ENCODE measurements around the gene PPP1R1C.

Gene PPP1R1C

DNA sequence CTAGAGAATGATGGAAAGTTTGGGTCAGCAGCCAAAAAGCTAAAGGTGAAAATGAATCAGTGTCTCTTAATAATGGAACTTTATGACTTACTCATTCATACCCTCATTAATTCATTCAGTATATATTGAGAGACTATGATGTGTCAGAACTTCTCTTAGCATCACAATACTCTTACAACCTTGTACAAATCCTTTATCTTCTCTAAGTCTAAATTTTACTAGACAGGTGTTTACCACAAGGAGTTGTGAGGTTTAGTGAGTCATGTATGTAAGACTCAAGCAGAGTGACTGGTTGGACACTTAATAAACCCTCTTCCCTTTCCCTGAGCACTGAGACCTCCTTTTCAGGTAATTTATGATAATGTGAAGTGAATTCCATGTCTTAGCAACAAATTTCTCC is 129.6 kb downstream of the PPP1R1C start:
- DNase-seq: no peak

- DNase-seq: no peak
Measured at GRCh38 chr2:182116774-182117173, 131.1 kb downstream of the PPP1R1C start.

DNA sequence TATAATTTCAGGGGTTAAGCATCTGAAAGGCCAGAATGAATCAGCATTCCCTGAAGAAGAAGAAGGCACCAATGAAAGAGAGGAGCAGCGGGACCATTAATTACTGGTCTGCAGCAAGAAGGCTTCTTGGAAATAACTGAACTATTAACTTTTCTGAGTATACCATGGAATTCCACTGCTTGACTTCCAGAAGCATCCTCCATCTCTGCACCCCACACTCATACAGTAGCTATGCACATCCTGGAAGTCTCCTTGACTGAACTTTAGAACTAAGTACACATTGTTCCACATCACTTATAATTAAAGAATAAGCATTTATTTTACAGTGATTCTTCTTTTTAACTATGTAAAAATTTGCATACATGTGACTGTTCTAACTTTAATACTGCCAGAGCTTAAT is 131.5 kb downstream of the PPP1R1C start:
- no peak for DNase-seq

- DNase-seq: no peak
Measured at GRCh38 chr2:182128821-182129707, 143.4 kb downstream of the PPP1R1C start.

- DNase-seq: no peak
Measured at GRCh38 chr2:182132605-182133004, 147.0 kb downstream of the PPP1R1C start.

DNA sequence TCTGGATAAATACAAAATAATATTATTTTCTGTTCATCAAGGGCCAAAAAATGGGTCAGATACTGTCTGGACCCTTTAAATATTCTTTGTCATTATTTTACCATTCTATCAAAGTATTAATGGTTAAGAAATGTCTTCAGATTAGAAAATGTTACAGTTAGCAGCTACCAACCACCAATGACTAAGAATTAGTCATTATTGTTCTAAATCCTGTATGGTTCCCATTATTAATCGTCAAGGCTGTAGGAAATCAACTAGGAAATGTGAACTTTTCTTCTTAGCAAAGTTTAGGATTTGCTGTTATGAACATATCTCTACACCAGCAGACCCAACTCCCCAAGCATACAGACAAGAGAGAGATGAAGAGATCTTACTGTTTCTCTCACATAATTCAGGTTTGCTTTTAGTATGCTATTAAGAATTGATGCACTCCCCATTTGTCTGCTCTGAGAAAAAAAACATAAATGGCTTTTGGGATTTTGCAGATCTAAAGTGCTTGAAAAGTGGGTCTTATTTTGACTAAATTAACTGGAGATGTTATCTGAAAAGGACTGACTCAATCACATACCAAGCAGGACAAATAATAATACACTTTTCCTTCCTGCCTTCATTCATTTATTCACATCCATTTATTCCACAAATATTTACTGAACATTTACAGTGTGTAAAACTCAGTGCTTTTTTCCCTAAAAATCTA is 147.7 kb downstream of the PPP1R1C start:
- DNase-seq: no peak

DNA sequence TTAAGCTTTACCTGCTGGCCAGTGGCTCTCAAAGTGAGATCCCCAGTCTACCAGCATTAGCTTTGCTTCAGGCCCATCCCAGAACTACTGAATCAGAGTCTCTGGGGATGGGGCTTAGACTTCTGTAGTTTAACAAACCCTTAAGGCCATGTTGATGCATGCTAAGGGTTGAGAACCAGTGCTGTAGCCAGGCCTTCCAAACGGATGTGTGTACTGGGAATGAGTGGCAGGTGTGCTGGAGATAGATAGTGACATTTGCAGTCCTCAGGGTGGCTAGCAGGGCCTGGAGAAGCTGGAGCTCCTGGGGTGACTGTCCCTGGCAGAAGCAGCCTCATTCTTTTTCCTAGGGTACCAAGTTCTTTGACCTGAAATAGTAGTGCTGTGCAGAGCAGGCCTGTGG is 148.5 kb downstream of the PPP1R1C start:
- DNase-seq: no peak

DNA sequence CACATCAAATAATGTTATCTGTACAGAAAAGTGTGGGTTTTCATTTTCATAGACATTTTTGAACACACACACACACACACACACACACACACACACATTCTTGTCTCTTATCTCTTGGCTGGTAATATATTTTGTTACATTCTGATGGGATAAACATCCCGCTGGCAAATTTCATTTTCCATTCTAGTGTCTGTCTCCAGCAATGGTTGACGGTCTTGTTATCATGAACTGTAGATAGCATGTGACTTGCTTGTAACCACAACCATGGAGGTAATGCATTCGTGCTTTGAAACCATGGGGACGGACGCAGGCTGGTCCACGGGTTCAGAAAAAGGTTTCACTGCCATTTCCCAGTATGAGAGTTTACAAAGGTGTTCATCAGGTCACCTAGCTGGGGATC is 156.4 kb downstream of the PPP1R1C start:
- DNase-seq: no peak

DNA sequence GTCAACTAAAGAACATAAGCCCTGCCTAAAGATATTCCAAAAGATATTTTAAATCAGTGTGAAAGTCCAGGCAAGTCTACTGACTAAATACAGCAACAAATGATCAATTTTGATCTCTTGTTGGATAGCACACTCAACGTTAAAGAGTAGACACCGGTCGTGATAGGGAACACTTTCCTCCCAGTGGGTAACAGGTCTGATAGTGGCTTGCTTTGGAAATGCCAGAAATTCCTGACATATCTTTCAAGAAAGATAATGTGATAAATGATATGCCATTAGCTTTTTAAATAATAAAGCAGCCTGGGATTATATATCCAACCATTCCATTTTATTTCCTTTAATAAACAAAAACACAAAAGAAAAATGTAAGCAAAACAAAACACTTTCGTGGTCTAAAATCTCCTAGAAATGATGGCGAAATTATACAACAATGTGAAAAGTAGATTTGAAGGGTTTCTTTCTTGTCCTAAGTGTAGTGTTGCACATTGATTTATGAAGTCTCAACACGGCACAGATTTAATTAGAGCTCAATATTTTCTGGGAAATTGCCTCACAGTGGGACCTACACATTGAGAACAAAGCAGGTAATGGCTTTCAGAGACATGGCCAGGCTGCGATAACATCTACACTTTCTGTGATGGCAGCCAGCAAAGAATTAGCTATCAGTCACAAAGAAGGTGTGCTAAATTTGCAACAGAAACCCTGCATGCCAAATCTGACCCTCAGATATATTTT is 158.6 kb downstream of the PPP1R1C start:
- DNase-seq: no peak

DNA sequence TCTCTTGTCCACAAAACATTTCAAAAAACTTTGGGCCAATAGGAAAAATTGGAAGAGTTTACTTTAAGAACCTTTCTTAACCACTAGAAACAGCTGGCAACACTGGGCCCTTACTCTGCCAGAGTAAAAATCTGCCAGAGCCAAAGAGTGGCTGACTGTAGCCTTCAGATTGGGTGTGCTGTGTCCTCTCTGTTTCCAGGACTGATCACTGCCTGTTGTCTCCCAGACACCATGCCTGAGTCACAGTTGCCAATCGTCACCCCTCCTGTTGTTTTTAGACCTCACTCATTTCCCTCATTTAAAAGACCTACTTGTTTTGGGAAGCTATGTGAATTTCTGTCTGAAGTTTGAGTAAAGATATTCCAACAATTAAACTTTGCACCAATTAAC is 159.1 kb downstream of the PPP1R1C start:
- no peak for DNase-seq

DNA sequence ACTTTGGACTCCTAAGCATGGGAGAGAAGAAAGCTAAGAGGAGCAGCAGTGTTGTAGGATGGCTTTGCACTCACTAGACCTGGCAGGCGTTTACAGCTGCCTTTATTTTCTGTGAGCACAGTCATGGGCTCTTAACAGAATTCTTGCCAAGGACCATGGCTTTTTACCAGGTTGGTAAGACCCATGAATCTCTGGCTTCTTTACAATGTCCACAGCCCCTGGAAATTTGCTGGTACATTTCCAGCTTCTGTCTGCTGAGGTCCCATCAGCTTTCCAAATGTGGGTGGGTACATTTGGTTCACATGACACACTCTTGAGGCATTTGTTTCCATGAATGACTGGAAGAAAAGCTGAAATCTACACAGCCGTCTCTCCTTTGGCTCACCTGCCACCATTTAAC is 162.7 kb downstream of the PPP1R1C start:
- no peak for DNase-seq

GRCh38 chr2:182163878-182164277 is 178.2 kb downstream of the PPP1R1C start:
- DNase-seq: no peak

DNA sequence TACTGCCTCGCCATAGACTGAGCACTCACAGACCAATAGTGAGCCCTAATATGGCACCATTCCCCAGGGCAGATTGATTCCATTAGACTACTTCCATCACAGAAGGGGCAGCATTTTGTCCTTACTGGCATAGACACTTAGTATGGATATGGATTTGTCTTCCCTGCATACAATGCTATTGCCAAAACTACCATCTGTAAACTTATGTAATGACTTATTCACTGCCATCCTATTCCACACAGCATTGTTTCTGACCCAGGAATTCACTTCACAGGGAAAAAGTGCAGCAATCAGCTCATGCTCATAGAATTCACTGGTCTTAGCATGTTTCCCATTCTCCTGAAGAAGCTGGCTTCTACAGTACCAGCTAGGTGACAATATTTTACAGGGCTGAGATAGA is 179.0 kb downstream of the PPP1R1C start:
- DNase-seq: no peak

GRCh38 chr2:182165202-182165601 is 179.5 kb downstream of the PPP1R1C start:
- DNase-seq: no peak

DNA sequence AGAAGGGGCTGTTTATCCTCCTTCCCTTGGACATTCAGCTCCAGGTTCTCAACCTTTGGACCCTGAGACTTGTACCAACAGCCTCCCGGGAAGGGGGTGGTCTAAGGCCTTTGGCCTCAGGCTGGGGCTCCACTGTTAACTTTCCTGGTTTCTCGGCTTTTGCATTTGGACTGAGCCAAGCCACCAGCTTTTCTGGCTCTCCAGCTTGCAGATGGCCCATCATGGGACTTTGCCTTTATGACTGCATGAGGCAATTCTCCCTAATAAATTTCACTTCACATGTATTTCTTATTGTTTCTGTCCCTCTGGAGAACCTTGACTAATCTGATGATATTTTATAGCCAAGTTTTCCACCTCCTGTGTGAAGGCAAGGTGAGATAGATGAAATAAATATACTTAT is 180.8 kb downstream of the PPP1R1C start:
- DNase-seq: no peak

- no peak for DNase-seq
Measured at GRCh38 chr2:182166841-182167240, 181.2 kb downstream of the PPP1R1C start.

Data from NCI-H510A treated with DMSO at 0.1 percent for 48 hours (cell line).